H1 (cell line): ENCODE measurements around the gene SFRP2. TPM values are rescaled to one million over a fixed set of nuclear protein-coding genes. Genes with fewer than 3 reads are reported as not detected.

Source experiments
- CHD7 ChIP-seq: fragments of 300-600 bp; sonication (generic); IDR thresholded peaks from 2 replicates; pipeline ENCODE4 v1.7.1; 2012; ENCODE audit warnings: low read length, moderate library complexity, mild to moderate bottlenecking, inconsistent platforms; ENCODE audit not compliant: insufficient replicate concordance
- E2F6 ChIP-seq: IDR thresholded peaks from 2 replicates; pipeline ENCODE4 v1.6.1; 2012; ENCODE audit warnings: inconsistent platforms
- FOSL1 ChIP-seq: IDR thresholded peaks from 2 replicates; pipeline ENCODE4 v1.6.1; 2011; ENCODE audit warnings: mild to moderate bottlenecking, low read depth, low read length, moderate library complexity; ENCODE audit not compliant: insufficient read depth
- POLR2A ChIP-seq, 2 experiments: IDR thresholded peaks; 1 replicate in 1 of 2; 2 replicates in 1 of 2; pipeline ENCODE4 v1.6.1; 2011; ENCODE audit warnings: low read depth in 2 of 2, low read length in 2 of 2, mild to moderate bottlenecking in 2 of 2; ENCODE audit errors: control extremely low read depth in 1 of 2
- RXRA ChIP-seq: IDR thresholded peaks from 2 replicates; pipeline ENCODE4 v1.6.1; 2011; ENCODE audit warnings: low read depth, mild to moderate bottlenecking, low read length, moderate library complexity; ENCODE audit not compliant: insufficient read depth
- SAP30 ChIP-seq: fragments of 300-600 bp; sonication (generic); IDR thresholded peaks from 2 replicates; pipeline ENCODE4 v1.7.1; 2012; ENCODE audit warnings: low read length, moderate library complexity, mild to moderate bottlenecking, inconsistent platforms; ENCODE audit not compliant: insufficient read depth, insufficient replicate concordance
- SP4 ChIP-seq: IDR thresholded peaks from 2 replicates; pipeline ENCODE4 v1.6.1; 2012; ENCODE audit warnings: low read length, inconsistent platforms
- polyA plus RNA-seq, 7 experiments: library from polyadenylated mRNA; depleted of rRNA in 3 of 7; stranded (reverse) in 5 of 7; unstranded in 2 of 7; fragments of >200 nt in 5 of 7; fragments of 200-250 nt in 2 of 7; gene quantifications; 1 replicate in 5 of 7; 2 replicates in 1 of 7; 4 replicates in 1 of 7; pipeline versions ENCODE4 v1.2.1 to v1.2.3, GENCODE V29; 2011 to 2013; ENCODE audit warnings: missing spikeins in 2 of 7, mixed read lengths in 2 of 7
- total RNA-seq: library from RNA; stranded (reverse); fragmentation: NEBNext Ultra II Directional; extraction: Animal tissue kit (Norgen Biotek cat#: 25700); gene quantifications from 2 replicates; pipeline ENCODE4 v1.2.1, GENCODE V29; 2021

The SFRP2 gene
- total and polyA plus RNA-seq, 2 of the 8 experiments (the other 6 are each of a cell fraction or from before 2014, with no cell fraction given): 108 to 342 TPM

- TF ChIP-seq CHD7: no peak
- no peak for TF ChIP-seq RXRA
- peak; percentile 31 for TF ChIP-seq SAP30
- TF ChIP-seq SP4: no peak
- TF ChIP-seq E2F6: peak; percentile 62
- peak in 1 of 2 experiments; percentile 99; a peak in 2 of 3 replicates for TF ChIP-seq POLR2A (IDR thresholded peaks at IDR 0.05; ENCODE audit: control extremely low read depth in 1 of 2, low read depth in 2 of 2, low read length in 2 of 2)
- TF ChIP-seq FOSL1: no peak
Measured at GRCh38 chr4:153789741-153790499, 1.0 kb upstream of the SFRP2 start (continued).
